HG03432 (cell line): Measurements from ENCODE around the gene PNMA1.
A peak's percentile ranks its signal among the peaks of the same experiment; 100 is the strongest.
"Not testable (repeated sequence)": the region's sequence is repeated elsewhere in the genome, so short reads cannot be mapped to it uniquely, and the experiment has no call there.

Experiments
- ATAC-seq: cut with Tn5 transposase; IDR thresholded peaks from one replicate; pipeline ENCODE4 v1.9.1; 2021; ENCODE audit warnings: mild to moderate bottlenecking, moderate library complexity; ENCODE audit not compliant: unreplicated experiment

PNMA1 gene

DNA sequence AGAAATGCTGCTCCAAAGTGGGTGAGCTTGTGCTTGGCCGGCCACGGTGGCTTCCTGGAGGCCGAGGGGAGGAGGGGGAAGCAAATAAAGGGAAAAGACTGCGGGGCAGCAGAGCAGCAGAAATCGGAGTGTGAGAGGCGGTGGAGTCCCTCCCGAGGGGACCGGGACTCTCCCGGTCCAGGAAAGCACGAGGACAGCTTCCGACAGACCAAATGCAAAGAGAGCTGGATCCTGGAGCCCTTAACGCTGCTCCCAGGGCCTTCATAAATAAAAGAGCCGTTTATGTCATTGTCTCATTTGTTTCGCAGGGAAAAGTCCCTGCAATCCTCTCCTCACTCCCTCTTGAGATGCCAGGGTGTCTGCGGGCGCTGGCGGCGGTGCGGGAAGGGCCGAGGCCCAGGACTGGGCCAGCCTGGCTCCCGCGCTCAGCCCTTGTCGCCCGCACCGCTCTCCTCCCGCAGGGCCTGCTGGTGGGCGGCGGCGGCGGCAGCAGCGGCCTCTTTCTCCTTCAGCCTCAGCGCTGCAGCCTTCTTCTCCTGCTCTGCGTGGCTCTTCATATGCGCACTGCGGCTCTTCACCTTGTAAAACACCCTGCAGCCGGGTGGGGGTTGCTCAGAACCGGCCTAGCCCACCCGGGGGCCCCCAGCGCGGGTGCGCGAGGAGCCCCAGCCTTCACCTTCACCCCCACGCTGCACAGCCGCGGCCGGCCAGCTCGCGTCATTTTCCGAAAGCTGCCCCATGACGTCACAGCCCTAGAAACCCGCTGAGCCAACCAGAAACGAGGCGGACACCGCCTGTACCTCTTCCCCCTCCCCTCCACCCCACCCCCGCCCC lies 4.5 kb upstream of the PNMA1 start:
- no peak for ATAC-seq

DNA sequence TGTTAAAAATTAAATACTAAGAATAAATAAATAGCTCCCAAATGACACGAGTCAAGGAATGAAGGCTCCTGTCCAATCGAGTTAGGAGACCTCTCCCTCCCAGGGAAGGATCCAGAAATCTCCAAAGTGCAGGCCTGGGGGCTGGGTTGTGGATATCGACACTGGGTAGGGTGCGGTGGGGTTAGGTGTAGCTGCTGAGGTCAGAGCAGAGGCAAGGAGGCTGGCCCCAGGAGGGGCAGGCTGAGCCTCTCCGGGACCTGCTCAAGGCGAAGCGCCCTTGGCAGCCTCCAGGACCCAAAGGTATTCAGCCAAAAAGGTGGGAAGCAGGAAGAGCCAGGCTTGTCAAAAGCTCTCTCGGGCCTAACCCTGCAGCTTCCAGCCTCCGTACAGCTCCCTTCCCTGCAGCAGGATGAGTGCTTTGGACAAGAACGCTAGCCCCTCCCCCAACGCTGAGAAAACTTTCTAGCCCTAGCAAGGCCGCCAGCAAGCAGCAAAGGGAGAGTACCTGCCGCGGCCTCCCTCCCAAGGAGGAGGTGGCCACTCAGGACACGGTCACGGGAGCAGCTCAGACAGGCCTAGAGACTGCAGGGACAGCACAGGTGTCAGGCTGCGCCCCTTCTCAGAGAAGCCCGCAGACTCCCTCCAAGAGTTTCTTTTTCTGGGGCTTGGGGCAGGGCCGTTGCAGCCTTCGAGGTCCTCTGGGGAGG lies 3.7 kb upstream of the PNMA1 start:
- ATAC-seq = no peak

- ATAC-seq = no peak
Observed at GRCh38 chr14:73717266-73717665, 3.1 kb upstream of the PNMA1 start.

DNA sequence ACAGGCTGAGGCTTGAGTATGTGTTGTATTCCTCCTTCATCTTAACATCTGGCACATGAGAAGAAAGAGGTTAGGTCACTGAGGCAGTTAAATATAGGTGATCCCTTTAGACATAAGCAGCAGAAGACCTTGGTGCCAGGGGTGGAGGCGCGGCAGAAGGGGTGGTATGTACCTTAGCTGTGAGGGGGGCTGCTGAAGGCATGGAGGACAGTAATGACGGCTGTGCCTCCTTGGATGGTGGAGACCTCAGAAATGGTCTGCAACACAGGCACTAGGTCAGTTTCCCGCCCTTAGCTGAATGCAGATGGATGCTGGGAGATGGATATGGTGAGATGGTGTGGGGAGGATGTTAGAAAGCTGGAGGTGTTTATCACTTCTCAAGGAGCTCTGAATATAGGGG lies 1.5 kb upstream of the PNMA1 start:
- no peak for ATAC-seq

GRCh38 chr14:73714656-73715081 lies 485 bp upstream of the PNMA1 start:
- peak; percentile 5 for ATAC-seq

GRCh38 chr14:73713206-73713802 lies 880 bp downstream of the PNMA1 start:
- no peak for ATAC-seq

- no peak for ATAC-seq
Observed at GRCh38 chr14:73712540-73713180, 1.5 kb downstream of the PNMA1 start.

DNA sequence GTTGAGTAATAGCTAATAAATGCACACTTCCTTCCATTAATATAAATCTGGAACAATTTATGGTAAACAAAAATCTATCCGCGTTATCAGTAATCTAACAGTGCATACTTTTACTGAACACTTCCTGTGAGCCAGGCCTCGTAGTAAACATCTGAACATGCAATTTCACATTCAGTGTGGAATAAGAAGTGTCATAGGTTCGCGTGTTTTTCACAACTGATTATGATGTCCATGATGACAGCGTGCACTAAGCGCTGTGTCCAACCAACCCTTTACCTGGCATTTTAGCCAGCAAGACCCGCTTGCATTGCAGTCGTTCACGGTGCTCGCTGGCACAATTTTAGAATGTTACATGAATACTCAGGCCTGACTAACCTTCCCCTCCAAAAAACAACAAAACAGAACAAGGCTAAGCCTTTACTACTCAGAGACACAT lies 2.1 kb downstream of the PNMA1 start:
- ATAC-seq = no peak

GRCh38 chr14:73710737-73711136 lies 3.4 kb downstream of the PNMA1 start:
- ATAC-seq = no peak

GRCh38 chr14:73709904-73710469 lies 4.2 kb downstream of the PNMA1 start:
- ATAC-seq = no peak

DNA sequence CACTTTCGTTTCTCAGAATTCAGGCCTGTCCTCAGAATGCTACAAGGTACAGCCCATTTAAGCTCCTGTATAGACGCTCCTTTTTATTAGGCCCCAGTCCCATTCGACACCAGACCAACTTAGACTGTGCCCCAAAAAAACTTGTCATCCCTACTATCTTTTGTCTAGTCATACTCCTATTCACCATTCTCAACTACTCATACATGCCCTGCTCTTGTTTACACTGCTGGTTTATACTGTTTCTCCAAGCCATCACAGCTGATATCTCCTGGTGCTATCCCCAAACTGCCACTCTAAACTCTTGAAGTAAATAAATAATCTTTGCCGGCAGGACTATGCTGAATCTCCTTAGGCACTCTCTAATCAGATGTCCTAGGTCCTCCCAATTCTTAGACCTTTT lies 6.1 kb downstream of the PNMA1 start:
- not testable (repeated sequence) for ATAC-seq

DNA sequence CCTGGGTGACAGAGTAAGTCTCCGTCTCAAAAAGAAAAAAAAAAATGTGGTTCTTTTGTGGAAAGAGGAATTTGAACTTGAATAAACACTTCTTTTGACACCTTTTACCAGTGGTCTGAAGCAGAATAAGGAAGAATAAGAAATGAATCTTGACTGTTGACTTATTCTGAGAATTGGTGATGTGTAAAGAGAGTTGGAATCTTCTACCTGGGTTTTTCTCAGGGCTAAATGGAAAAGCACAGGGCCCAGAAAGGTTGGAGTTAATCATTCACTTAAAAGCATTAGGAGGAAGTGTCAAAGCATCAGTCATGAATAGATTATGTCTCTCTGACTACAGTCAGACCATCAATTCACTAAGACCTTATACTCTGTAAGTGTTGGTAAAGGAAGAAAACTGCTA lies 13.9 kb downstream of the PNMA1 start:
- ATAC-seq = no peak

DNA sequence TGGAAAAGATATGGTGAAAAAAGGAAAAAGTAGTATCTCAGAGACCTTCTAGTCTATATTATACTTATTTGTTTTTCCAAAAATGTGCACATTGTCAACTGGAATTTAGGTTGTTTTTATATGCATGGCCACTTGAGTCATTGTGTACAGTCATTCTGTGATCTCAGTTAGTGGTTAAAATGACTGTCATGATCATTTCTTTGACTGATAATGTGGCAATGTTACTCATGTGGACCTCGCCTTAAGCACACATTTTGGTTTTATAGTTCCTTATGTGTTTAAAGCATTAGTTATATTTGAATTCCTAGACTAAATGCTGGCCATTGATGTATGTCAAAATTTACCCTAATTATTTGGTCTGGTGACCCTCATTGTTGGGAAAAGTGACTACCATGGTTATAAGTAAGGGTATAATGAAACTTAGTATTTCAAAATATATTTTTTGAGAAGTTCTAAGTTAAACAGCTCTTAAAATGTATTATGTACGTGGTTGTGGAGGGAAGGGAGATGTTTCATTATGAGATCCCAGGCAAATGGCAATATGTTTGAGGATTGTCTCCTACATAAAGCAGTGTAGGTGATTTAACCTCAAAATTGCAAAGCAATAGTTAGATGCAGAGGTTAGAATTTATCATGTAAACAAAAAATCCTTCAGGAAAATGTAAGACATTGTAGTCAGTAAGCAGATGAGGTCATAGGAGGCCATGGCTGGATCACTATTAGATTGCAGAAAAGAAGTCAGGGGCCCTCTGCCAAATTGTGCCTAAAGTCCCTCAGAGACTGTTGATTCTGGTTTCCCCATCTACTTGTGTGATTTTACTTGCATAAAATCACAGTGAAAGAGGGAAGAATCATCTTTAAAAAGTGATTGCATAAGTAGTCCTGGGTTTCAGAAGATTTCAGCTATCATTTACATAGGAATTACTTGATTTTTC lies 17.5 kb downstream of the PNMA1 start:
- ATAC-seq = peak; percentile 85

GRCh38 chr14:73695997-73696396 lies 18.2 kb downstream of the PNMA1 start:
- peak; percentile 77 for ATAC-seq

DNA sequence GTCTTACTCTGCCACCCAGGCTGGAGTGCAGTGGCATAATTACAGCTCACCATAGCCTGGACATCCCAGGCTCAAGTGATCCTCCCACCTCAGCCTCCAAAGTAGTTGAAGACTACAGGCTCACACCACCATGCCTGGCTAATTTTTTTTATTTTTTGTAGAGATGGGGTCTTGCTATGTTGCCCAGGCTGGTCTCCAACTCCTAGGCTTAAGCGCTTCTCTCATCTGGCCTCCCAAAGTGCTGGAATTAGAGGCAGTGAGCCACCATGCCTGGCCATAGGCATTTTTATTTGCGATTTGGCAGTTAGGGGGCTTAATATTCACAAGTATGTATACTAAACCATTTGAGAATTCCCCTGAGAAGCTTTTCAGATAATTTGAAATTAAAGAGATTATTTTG lies 19.1 kb downstream of the PNMA1 start:
- no peak for ATAC-seq

DNA sequence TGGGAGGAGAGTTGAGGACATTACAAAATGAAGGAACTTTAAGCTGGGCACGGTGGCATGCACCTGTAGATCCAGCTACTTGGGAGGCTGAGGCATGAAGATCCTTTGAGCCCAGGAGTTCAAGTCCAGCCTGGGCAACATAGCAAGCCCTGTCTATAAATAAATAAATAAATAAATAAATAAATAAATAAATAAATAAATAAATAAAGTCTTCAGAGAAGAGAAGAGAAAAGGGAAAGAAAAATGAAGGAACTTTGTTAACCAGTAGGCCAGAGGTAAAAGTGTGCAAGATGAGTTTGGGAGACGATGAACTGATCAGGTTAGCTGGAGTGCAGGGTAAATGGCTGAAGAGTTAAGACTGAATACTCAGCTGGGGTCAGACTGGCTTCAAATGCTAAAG lies 20.1 kb downstream of the PNMA1 start:
- no peak for ATAC-seq

- ATAC-seq = no peak
Observed at GRCh38 chr14:73686901-73687300, 27.3 kb downstream of the PNMA1 start.

- no peak for ATAC-seq
Observed at GRCh38 chr14:73685328-73685727, 28.9 kb downstream of the PNMA1 start.

- ATAC-seq = no peak
Observed at GRCh38 chr14:73684627-73685026, 29.6 kb downstream of the PNMA1 start.

DNA sequence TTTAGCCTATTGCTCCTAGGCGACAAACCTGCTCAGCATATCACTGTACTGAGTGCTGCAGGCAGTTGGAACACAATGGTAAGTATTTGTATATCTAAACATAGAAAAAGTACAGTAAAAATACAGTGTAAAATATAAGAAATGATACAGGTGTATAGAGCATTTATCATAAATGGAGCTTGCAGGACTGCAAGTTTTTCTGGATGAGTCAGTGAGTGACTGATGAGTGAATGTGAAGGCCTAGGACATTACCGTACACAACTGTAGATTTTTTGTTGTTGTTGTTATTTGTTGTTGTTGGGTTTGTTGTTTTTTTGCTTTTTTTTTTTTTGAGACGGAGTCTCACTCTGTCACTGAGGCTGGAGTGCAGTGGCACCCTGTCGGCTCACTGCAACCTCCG lies 33.4 kb downstream of the PNMA1 start:
- no peak for ATAC-seq
